GM18517 (cell line): ENCODE measurements around the gene ZBTB2.
"Not testable (repeated sequence)": the region's sequence is repeated elsewhere in the genome, so short reads cannot be mapped to it uniquely, and the experiment has no call there.

Experiments used
- ATAC-seq: cut with Tn5 transposase; IDR thresholded peaks from one replicate; pipeline ENCODE4 v1.9.1; 2021; ENCODE audit warnings: mild to moderate bottlenecking, moderate library complexity; ENCODE audit not compliant: unreplicated experiment

The ZBTB2 gene

GRCh38 chr6:151403919-151404308 is 12.6 kb upstream of the ZBTB2 start:
- ATAC-seq = no peak

- no peak for ATAC-seq
These were observed 10.9 kb upstream of the ZBTB2 start for GRCh38 chr6:151402228-151402627.

GRCh38 chr6:151400473-151400872 is 9.1 kb upstream of the ZBTB2 start:
- ATAC-seq = no peak

GRCh38 chr6:151399679-151400078 is 8.3 kb upstream of the ZBTB2 start:
- no peak for ATAC-seq

- no peak for ATAC-seq
These were observed 2.1 kb upstream of the ZBTB2 start for GRCh38 chr6:151393410-151393809.

GRCh38 chr6:151392427-151392826 is 1.1 kb upstream of the ZBTB2 start:
- ATAC-seq = no peak

GRCh38 chr6:151390851-151391470 is 398 bp downstream of the ZBTB2 start:
- ATAC-seq = peak; percentile 0

- peak; percentile 85 for ATAC-seq
These were observed 996 bp downstream of the ZBTB2 start for GRCh38 chr6:151390276-151390850.

GRCh38 chr6:151389618-151390275 is 1.6 kb downstream of the ZBTB2 start:
- ATAC-seq = peak; percentile 48

GRCh38 chr6:151388997-151389617 is 2.3 kb downstream of the ZBTB2 start:
- ATAC-seq = no peak

- no peak for ATAC-seq
These were observed 3.1 kb downstream of the ZBTB2 start for GRCh38 chr6:151388236-151388635.

GRCh38 chr6:151387175-151387970 is 4.0 kb downstream of the ZBTB2 start:
- ATAC-seq = no peak

- ATAC-seq = no peak
These were observed 6.2 kb downstream of the ZBTB2 start for GRCh38 chr6:151385177-151385576.

- ATAC-seq = no peak
These were observed 7.2 kb downstream of the ZBTB2 start for GRCh38 chr6:151384151-151384550.

- ATAC-seq = not testable (repeated sequence)
These were observed 8.7 kb downstream of the ZBTB2 start for GRCh38 chr6:151382631-151383030.

GRCh38 chr6:151381722-151382121 is 9.6 kb downstream of the ZBTB2 start:
- no peak for ATAC-seq

- peak; percentile 34 for ATAC-seq
These were observed 10.5 kb downstream of the ZBTB2 start for GRCh38 chr6:151380848-151381205.

- peak; percentile 66 for ATAC-seq
These were observed 11.2 kb downstream of the ZBTB2 start for GRCh38 chr6:151379933-151380847.

GRCh38 chr6:151377095-151377494 is 14.3 kb downstream of the ZBTB2 start:
- ATAC-seq = no peak

- no peak for ATAC-seq
These were observed 14.9 kb downstream of the ZBTB2 start for GRCh38 chr6:151376440-151376839.
